GM19099 (cell line): ENCODE data around the gene PLOD2.

Source experiments
- POLR2A ChIP-seq: IDR thresholded peaks from 3 replicates; pipeline ENCODE4 v1.6.1; 2011; ENCODE audit warnings: low read depth; ENCODE audit not compliant: insufficient read length; ENCODE audit errors: extremely low read depth

The PLOD2 gene

GRCh38 chr3:146156666-146157314 is 4.2 kb downstream of the PLOD2 start:
- no peak for TF ChIP-seq POLR2A

- no peak for TF ChIP-seq POLR2A
Observed at GRCh38 chr3:146156095-146156494, 4.9 kb downstream of the PLOD2 start.

GRCh38 chr3:146154995-146155394 is 6.0 kb downstream of the PLOD2 start:
- TF ChIP-seq POLR2A: no peak

- TF ChIP-seq POLR2A: no peak
Observed at GRCh38 chr3:146154316-146154715, 6.7 kb downstream of the PLOD2 start.

- TF ChIP-seq POLR2A: no peak
Observed at GRCh38 chr3:146153429-146153828, 7.6 kb downstream of the PLOD2 start.

- no peak for TF ChIP-seq POLR2A
Observed at GRCh38 chr3:146152834-146153233, 8.2 kb downstream of the PLOD2 start.

DNA sequence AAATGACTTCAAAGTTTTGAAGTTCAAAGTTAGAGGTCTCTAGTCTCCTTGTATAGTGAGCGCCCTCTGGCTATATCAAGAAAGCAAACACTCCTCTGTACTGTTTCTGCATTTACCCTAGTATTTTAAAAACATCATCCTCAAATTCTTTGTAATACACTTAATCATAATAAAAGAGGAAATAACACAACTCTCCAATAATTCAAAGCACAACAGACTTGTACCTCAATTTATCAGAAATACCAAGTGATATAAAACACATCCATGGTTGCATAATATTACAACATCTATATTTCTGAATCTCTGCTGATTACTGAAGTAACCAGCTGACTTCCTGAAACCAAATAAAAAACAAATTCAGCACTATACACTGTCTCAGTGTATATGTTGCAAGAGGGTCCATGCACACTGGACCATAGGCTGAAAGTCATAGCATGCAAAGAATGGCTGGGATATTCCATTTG is 12.5 kb downstream of the PLOD2 start:
- no peak for TF ChIP-seq POLR2A

- TF ChIP-seq POLR2A: no peak
Observed at GRCh38 chr3:146145642-146146041, 15.3 kb downstream of the PLOD2 start.

DNA sequence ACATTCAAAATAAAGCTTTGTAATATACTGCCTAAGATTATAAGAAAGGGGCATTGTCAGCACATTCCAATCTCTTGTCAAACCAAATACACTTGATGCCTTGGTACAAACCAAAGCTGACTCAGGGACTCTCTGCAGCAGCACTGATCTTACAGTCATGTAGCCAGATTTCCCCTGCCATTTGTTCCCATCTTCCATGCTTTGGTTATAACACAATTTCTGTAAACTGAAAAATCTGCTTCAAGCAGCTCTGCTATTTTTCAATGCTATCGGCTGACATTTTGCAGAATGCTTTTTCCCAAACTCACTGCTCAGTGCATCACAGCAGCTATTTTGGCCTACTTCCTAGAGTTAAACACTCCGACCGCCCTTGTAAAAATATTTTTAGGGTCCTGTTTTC is 18.2 kb downstream of the PLOD2 start:
- TF ChIP-seq POLR2A: no peak

DNA sequence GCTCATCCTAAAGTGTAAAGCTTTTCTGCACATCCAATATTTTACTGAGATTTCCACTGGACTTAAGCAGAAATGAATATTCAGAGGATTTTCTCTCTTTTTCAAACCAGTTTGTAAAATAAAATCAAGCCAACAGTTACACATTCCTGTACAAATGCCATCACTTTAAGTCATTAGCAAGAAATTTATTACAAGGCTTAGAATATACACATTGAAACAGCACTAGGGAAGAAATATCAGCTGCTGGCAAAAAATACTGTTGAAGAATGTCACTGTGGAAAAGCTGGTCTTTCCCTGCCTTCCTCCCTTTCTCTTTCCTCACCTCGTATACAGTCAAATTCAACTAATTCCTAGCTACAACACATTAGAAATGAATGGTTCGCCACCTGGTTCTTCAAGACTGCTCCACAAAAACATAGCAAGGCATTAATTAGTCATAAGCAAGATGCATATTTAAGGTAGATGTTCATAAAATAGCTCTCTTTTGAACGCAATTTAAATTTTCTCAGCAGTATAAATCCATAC is 21.3 kb downstream of the PLOD2 start:
- no peak for TF ChIP-seq POLR2A

- TF ChIP-seq POLR2A: no peak
Observed at GRCh38 chr3:146138902-146139301, 22.1 kb downstream of the PLOD2 start.

GRCh38 chr3:146136647-146137046 is 24.3 kb downstream of the PLOD2 start:
- no peak for TF ChIP-seq POLR2A

GRCh38 chr3:146134348-146135117 is 26.5 kb downstream of the PLOD2 start:
- TF ChIP-seq POLR2A: no peak

GRCh38 chr3:146133441-146133840 is 27.5 kb downstream of the PLOD2 start:
- TF ChIP-seq POLR2A: no peak

DNA sequence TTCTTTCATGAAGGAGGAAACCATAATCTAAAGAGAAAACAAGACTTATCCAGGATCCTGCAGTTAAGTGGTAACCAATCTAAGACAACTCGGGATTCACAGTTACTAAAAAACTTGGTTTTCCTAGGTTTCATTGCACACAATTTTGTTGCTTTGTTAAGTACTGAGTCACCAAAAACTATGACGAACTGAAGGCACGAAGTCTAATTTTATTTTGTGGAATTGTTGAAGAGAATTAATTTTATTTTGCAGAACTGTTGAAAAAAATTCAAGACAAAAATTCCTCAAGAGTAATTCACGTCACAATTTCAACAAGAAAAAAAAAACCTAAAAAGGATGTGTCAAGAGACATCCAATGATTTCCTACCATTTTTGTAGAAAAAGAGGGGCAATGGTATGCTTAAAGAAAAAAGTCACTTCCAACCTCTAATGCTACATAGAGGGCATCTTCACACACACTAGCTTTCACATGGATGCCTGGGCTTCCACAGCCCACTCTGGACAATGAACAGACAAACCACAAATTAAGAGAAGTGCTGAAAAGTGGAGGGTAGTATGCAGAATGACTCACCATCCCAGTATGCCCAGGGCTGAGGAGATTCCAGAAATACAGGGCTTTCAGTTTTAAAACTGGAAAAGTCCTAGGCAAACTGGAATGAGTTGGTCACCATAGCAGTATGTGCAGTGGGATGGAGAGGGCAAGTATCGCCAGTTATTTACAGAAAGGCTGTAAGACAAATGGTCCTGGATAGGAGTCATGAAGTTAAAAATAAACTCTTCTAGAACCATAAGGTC is 29.2 kb downstream of the PLOD2 start:
- no peak for TF ChIP-seq POLR2A

- no peak for TF ChIP-seq POLR2A
Observed at GRCh38 chr3:146130881-146131371, 30.1 kb downstream of the PLOD2 start.

DNA sequence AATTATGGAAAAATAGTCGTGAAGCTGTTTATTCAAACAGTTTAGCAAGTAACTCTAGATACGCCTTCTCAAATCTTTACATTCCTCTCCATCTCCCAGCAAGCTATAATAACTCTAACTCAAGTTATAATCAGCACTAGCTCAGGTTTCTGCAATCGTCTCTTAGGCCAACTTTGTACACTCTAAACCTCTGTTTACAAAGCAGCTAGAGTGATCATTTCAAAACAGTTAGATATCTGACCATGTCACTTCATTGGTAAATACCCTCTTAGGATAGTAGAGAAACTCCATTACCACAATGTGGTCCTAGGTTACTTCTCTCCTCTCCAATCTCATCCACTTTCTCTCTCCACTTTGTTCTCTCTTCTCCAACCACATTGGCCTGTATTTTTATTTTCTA is 31.2 kb downstream of the PLOD2 start:
- no peak for TF ChIP-seq POLR2A
